HEK293T (cell line): ENCODE results near the gene SNX14.

Experiments
- CTCF ChIA-PET: fragments of 350-600 bp; formaldehyde crosslinking; extraction: SDS; loops from one replicate; lab custom pipeline; 2021; ENCODE audit warnings: antibody characterized with exemption, inconsistent platforms; lab: Yijun Ruan, JAX
- POLR2A ChIA-PET: fragments of 350-600 bp; formaldehyde crosslinking; extraction: SDS; loops from one replicate; lab custom pipeline; 2020; ENCODE audit warnings: antibody characterized with exemption, inconsistent platforms; lab: Yijun Ruan, JAX
- DNase-seq: peaks from one replicate; pipeline ENCODE4 v3.0.0; 2012; ENCODE audit warnings: mixed read lengths; ENCODE audit errors: extremely low spot score
- ARNT ChIP-seq: fragments of 450-650 bp; IDR thresholded peaks from 2 replicates; pipeline ENCODE4 v1.6.1; 2017; ENCODE audit warnings: mild to moderate bottlenecking
- BHLHE40 ChIP-seq: fragments of 450-650 bp; IDR thresholded peaks from 2 replicates; pipeline ENCODE4 v1.6.1; 2016; ENCODE audit warnings: mild to moderate bottlenecking, moderate library complexity, borderline replicate concordance
- CTBP1 ChIP-seq: fragments of 450-650 bp; IDR thresholded peaks from 2 replicates; pipeline ENCODE4 v1.6.1; 2016; ENCODE audit warnings: borderline replicate concordance
- ELF4 ChIP-seq: fragments of 450-650 bp; IDR thresholded peaks from 2 replicates; pipeline ENCODE4 v1.6.1; 2017; ENCODE audit warnings: antibody characterized with exemption
- FOXA1 ChIP-seq: fragments of 450-650 bp; IDR thresholded peaks from 2 replicates; pipeline ENCODE4 v1.6.1; 2016; ENCODE audit warnings: mild to moderate bottlenecking
- FOXK2 ChIP-seq: fragments of 450-650 bp; IDR thresholded peaks from 2 replicates; pipeline ENCODE4 v1.6.1; 2016; ENCODE audit warnings: mild to moderate bottlenecking
- FOXM1 ChIP-seq: fragments of 450-650 bp; IDR thresholded peaks from 2 replicates; pipeline ENCODE4 v1.6.1; 2017; ENCODE audit warnings: mild to moderate bottlenecking, borderline replicate concordance
- HDGF ChIP-seq: fragments of 450-650 bp; IDR thresholded peaks from 2 replicates; pipeline ENCODE4 v1.6.1; 2017; ENCODE audit warnings: antibody characterized with exemption, borderline replicate concordance
- L3MBTL2 ChIP-seq: fragments of 450-650 bp; conservative IDR thresholded peaks from 2 replicates; pipeline ENCODE4 v1.6.1; 2016; ENCODE audit warnings: mild to moderate bottlenecking
- LEF1 ChIP-seq: fragments of 450-650 bp; IDR thresholded peaks from 2 replicates; pipeline ENCODE4 v1.6.1; 2017; ENCODE audit warnings: mild to moderate bottlenecking, borderline replicate concordance
- NFRKB ChIP-seq: fragments of 450-650 bp; IDR thresholded peaks from 2 replicates; pipeline ENCODE4 v1.6.1; 2016; ENCODE audit warnings: mild to moderate bottlenecking, moderate library complexity
- SP1 ChIP-seq: fragments of 450-650 bp; IDR thresholded peaks from 2 replicates; pipeline ENCODE4 v1.6.1; 2017
- SUZ12 ChIP-seq: fragments of 450-650 bp; IDR thresholded peaks from 2 replicates; pipeline ENCODE4 v1.6.1; 2016; ENCODE audit warnings: mild to moderate bottlenecking
- TARDBP ChIP-seq: fragments of 450-650 bp; IDR thresholded peaks from 2 replicates; pipeline ENCODE4 v1.6.1; 2016
- ZNF384 ChIP-seq: fragments of 450-650 bp; IDR thresholded peaks from 2 replicates; pipeline ENCODE4 v1.6.1; 2016
- TF ChIP-seq, protein P1 (sequence below): fragments of 450-650 bp; IDR thresholded peaks from 2 replicates; pipeline ENCODE4 v1.6.1; 2016

SNX14 gene

DNA sequence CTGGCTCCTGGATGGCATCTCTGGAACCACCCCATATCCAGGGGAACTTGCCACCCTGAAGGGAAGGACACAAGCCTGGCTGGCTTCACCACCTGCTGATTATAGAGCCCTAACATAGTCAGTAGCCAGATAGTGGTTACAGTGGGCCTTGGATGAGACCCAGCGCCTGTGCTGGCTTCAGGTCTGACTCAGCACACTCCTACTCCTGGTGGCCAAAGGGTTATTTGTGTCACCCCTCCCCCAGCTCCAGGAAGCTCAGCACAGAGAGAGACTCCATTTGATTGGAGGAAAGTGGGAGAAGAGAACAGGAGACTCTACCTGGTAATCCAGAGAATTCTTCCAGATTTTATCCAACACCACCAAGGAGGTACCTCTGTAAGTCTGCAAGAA lies 12.8 kb downstream of the SNX14 start:
- TF ChIP-seq, protein P1, sequence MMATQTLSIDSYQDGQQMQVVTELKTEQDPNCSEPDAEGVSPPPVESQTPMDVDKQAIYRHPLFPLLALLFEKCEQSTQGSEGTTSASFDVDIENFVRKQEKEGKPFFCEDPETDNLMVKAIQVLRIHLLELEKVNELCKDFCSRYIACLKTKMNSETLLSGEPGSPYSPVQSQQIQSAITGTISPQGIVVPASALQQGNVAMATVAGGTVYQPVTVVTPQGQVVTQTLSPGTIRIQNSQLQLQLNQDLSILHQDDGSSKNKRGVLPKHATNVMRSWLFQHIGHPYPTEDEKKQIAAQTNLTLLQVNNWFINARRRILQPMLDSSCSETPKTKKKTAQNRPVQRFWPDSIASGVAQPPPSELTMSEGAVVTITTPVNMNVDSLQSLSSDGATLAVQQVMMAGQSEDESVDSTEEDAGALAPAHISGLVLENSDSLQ, result no peak
- no peak for TF ChIP-seq NFRKB
- no peak for DNase-seq
- POLR2A ChIA-PET, result interaction anchor here (1.4 kb wide), 1 partner anchor 97 kb away, joined by 7 read pairs; no protein-coding TSS in a partner anchor
- CTCF ChIA-PET, result no interaction called here

DNA sequence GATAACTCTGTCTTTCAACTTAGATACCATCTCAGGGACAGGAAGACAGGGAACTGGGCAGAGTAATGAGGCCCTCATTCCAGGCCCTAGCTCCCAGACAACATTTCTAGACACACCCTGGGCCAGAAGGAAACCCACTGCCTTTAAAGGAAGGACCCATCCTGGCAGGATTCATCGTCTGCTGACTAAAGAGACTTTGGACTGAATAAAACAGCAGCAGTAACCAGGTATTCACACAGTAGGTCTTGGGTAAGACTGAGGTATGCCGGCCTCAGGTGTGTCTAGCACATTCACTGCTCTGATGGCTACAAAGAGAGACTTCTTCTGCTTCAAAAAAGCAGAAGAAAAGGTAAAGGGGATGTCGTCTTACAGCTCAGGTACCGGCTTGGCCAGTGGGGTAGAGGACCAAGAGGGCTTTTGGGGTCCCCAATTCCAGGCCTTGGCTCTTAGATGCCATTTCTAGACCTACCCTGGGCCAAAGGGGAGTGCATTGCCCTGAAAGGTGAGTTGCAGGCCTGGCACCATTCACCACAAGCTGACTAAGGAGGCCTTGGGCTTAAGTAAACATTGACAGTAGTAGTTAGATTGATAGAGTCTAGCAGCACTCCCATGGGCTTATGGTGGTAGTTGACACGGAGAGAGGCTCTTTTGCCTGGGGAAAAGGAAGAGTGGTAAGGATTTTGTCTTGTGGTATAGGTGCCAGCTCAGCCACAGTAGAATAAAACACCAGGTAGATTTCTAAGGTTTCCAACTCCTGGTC lies 13.4 kb downstream of the SNX14 start:
- DNase-seq, result no peak
- ChIA-PET POLR2A (interaction anchor here (1.4 kb wide), 1 partner anchor 98 kb away, joined by 7 read pairs; no protein-coding TSS in a partner anchor), CTCF (no interaction called here)
- TF ChIP-seq SP1 (no peak), BHLHE40 (no peak)

DNA sequence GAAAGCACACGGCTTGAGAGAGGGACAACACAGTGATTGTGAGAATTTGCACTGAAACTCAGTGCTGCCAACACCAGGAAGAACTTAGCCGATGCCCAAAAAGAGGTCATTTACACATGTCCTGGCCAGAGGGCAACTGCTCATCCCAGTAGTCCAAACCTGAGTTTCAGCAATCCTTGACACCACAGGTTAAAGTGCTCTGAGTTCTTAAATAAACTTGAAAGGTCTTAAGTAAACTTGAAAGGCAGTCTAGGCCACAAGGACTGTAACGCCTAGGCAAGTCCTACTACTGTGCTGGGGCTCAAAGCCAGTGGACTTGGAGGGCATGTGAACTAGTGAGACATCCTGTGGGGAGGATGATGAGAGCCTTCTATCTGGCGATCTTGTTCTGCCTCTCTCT lies 14.1 kb downstream of the SNX14 start:
- no peak for TF ChIP-seq BHLHE40
- no peak for TF ChIP-seq LEF1
- TF ChIP-seq TARDBP, result no peak
- no peak for TF ChIP-seq ARNT
- no peak for TF ChIP-seq CTBP1
- TF ChIP-seq, protein P1, result no peak
- TF ChIP-seq NFRKB, result no peak
- TF ChIP-seq L3MBTL2, result no peak
- TF ChIP-seq FOXM1, result no peak
- no peak for TF ChIP-seq HDGF
- TF ChIP-seq ZNF384, result no peak
- no peak for TF ChIP-seq SUZ12
- no peak for TF ChIP-seq FOXK2
- no peak for TF ChIP-seq ELF4
- no peak for TF ChIP-seq FOXA1
- TF ChIP-seq SP1, result no peak
- CTCF ChIA-PET, result interaction anchor here (0.6 kb wide), 1 partner anchor 1387 kb away, joined by 3 read pairs; no protein-coding TSS in a partner anchor
- POLR2A ChIA-PET, result interaction anchor here (1.4 kb wide), 1 partner anchor 99 kb away, joined by 7 read pairs; no protein-coding TSS in a partner anchor
- no peak for DNase-seq

DNA sequence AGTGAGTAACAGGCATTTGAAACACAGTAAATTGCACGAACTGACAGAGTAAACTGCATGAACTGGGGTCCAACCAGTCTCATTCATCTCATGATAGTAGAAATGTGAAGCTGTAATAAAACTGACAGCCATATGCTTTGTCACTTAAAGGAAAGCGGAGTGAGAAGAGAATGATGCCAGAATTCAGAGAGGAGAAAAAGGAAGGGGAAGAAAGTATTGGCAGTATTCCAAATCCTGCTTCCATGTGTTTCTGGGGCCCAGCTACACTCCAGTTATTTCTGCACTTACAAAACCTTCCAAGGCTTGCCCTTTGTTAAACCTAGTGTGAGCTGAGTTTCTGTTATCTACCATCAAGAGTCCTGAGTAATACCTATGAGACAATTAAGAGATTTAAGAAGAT lies 17.2 kb downstream of the SNX14 start:
- no peak for DNase-seq

DNA sequence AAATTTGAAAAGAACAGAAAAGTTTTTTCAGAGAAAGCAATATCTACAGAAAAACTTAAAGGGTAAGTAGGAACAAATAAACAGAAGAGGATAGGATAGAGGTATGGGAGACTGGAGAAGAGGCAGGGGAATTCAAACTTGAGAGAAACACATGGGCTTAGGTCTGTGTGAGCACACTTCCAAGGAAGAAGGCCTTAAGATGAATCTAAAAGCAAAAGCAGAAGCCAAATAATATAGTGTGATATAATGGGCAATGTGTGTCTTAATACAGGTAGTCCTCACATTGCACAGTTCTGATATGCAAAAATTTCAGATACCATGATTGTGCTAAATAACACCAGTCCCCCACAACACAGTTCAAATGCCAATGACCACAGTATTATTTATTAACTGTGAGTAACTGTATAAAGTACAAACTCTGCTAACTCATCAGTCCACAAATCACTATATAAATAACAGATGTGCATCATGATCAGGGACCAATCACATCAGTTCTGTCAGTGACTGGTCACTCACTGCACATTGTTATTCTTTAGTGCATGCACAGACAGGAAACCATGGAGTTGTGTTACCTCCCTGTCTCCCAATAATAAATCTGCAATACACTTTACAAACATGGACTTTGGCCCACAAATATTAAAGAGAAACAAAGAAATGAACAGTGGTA lies 18.6 kb downstream of the SNX14 start:
- DNase-seq, result no peak

More for the DNA sequence above, 17.2 kb downstream of the SNX14 start:
- ChIA-PET POLR2A (interaction anchor here (1.6 kb wide), 2 partner anchors 66 to 102 kb away, joined by 4 to 11 read pairs; partner anchors contain the start of gene SYNCRIP), CTCF (no interaction called here)
- TF ChIP-seq LEF1 (no peak), L3MBTL2 (no peak), NFRKB (no peak), FOXM1 (no peak), TARDBP (no peak), FOXK2 (no peak), BHLHE40 (no peak), SUZ12 (no peak), CTBP1 (no peak), ELF4 (no peak), ZNF384 (no peak), ARNT (no peak), HDGF (no peak), SP1 (no peak), FOXA1 (no peak)
- TF ChIP-seq, protein P1, result no peak

More for the DNA sequence above, 18.6 kb downstream of the SNX14 start:
- ChIA-PET POLR2A (no interaction called here), CTCF (no interaction called here)
- TF ChIP-seq FOXA1 (no peak), FOXM1 (no peak), L3MBTL2 (no peak), NFRKB (no peak), ARNT (no peak), BHLHE40 (no peak), LEF1 (no peak), SP1 (no peak), ELF4 (no peak), SUZ12 (no peak), TARDBP (no peak), FOXK2 (no peak), ZNF384 (no peak), CTBP1 (no peak), HDGF (no peak)
- TF ChIP-seq, protein P1, result no peak
